ENCODE data around the gene CRYM. TPM values are rescaled to one million over a fixed set of nuclear protein-coding genes. Genes with fewer than 3 reads are reported as not detected.

The CRYM gene
- total and polyA plus RNA-seq, 4 donors, result 2.3 to 7.8 (median 7.0) TPM

- Histone ChIP-seq H3K4me1 (ENCODE audit: control insufficient read depth in 4 of 4, insufficient read depth in 4 of 4, low read length in 3 of 4) (peaks cover 0 to 24% (median 14%) of the 10 kb centered on the region in 4 donors), H3K9ac (ENCODE audit: low read depth in 1 of 2, low read length in 2 of 2) (no peak overlapping the region), H3K27ac (ENCODE audit: low read depth in 1 of 2, low read length in 2 of 2) (peak overlapping the region in 1 of 2 donors; percentile 51), H3K4me3 (ENCODE audit: low read depth in 1 of 3, low read length in 3 of 3) (peak overlapping the region; percentile 59 to 79 (median 61)), H3K9me3 (ENCODE audit: control insufficient read depth in 4 of 4, low read length in 3 of 4) (no peaks in the 10 kb centered on the region), H3K27me3 (ENCODE audit: control insufficient read depth in 4 of 4, insufficient read depth in 4 of 4, low read length in 3 of 4) (no peaks in the 10 kb centered on the region), H3K36me3 (ENCODE audit: control insufficient read depth in 4 of 4, insufficient read depth in 3 of 4, low read depth in 1 of 4, low read length in 3 of 4) (no peaks in the 10 kb centered on the region)
- WGBS, result 81% methylated on average over 17 of the region's 17 CpGs
- TF ChIP-seq HNF4A (conservative IDR thresholded peaks at IDR 0.05) (no peak), NR2F2 (IDR thresholded peaks at IDR 0.05) (no peak), FOXA1 (IDR thresholded peaks at IDR 0.05) (no peak), JUND (IDR thresholded peaks at IDR 0.05) (no peak), RXRA (IDR thresholded peaks at IDR 0.05) (no peak), FOXA2 (IDR thresholded peaks at IDR 0.05) (no peak), EGR1 (IDR thresholded peaks at IDR 0.05; ENCODE audit: low read depth in 2 of 2) (no peak), ATF3 (IDR thresholded peaks at IDR 0.05) (no peak), REST (IDR thresholded peaks at IDR 0.05) (no peak), YY1 (IDR thresholded peaks at IDR 0.05) (no peak), RAD21 (IDR thresholded peaks at IDR 0.05) (no peak), MAX (IDR thresholded peaks at IDR 0.05) (no peak), TAF1 (conservative IDR thresholded peaks at IDR 0.05) (no peak), SP1 (IDR thresholded peaks at IDR 0.05) (no peak), GABPA (IDR thresholded peaks at IDR 0.05 in 1 of 2, conservative IDR thresholded peaks at IDR 0.05 in 1 of 2) (no peak), HNF4G (IDR thresholded peaks at IDR 0.05) (no peak)
- TF ChIP-seq, protein P1, sequence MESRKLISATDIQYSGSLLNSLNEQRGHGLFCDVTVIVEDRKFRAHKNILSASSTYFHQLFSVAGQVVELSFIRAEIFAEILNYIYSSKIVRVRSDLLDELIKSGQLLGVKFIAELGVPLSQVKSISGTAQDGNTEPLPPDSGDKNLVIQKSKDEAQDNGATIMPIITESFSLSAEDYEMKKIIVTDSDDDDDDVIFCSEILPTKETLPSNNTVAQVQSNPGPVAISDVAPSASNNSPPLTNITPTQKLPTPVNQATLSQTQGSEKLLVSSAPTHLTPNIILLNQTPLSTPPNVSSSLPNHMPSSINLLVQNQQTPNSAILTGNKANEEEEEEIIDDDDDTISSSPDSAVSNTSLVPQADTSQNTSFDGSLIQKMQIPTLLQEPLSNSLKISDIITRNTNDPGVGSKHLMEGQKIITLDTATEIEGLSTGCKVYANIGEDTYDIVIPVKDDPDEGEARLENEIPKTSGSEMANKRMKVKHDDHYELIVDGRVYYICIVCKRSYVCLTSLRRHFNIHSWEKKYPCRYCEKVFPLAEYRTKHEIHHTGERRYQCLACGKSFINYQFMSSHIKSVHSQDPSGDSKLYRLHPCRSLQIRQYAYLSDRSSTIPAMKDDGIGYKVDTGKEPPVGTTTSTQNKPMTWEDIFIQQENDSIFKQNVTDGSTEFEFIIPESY (IDR thresholded peaks at IDR 0.05), result no peak
- TF ChIP-seq, protein P2, sequence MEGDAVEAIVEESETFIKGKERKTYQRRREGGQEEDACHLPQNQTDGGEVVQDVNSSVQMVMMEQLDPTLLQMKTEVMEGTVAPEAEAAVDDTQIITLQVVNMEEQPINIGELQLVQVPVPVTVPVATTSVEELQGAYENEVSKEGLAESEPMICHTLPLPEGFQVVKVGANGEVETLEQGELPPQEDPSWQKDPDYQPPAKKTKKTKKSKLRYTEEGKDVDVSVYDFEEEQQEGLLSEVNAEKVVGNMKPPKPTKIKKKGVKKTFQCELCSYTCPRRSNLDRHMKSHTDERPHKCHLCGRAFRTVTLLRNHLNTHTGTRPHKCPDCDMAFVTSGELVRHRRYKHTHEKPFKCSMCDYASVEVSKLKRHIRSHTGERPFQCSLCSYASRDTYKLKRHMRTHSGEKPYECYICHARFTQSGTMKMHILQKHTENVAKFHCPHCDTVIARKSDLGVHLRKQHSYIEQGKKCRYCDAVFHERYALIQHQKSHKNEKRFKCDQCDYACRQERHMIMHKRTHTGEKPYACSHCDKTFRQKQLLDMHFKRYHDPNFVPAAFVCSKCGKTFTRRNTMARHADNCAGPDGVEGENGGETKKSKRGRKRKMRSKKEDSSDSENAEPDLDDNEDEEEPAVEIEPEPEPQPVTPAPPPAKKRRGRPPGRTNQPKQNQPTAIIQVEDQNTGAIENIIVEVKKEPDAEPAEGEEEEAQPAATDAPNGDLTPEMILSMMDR (IDR thresholded peaks at IDR 0.05; ENCODE audit: low read depth, low read length, missing input control), result no peak
- DNase-seq (ENCODE audit: low spot score), result no peak
Measured at GRCh38 chr16:21277045-21277926, 804 bp downstream of the CRYM start.

Measured in liver (tissue), 9 donors.